ENCODE data around the gene S100A13.

DNA sequence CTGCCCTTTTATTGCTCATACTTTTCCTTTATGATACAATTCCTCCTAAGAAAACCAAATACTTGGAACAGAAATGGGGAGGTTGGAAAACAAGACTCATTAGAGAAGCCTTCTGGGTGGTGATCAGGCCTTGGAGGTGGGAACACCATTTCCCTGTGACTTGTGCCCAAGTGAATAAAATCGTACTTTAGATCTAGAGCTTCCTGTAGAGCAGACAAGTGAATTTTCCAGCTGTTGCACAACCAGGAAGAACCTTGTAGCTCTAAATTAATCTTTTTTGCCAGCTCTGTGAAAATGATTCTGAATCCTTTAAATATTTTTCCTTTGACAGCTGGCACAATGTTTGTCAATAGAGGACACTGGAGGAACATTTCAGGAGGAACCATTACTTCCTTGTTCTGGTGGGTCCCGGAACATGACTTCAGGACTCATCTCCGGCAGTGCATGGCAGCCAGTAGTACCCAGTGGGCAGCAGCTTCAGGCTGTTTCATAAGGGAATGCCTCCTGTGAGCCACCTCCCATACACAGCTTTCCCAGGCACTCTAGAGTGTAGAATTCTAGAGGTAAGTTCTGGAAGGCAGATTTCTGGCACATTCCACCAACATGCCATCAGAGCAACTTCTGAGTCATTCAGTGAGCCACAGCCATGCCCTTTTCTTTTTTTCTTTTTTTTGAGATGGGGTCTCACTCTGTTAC lies 25.6 kb upstream of the S100A13 start:
- TF ChIP-seq, protein P1, sequence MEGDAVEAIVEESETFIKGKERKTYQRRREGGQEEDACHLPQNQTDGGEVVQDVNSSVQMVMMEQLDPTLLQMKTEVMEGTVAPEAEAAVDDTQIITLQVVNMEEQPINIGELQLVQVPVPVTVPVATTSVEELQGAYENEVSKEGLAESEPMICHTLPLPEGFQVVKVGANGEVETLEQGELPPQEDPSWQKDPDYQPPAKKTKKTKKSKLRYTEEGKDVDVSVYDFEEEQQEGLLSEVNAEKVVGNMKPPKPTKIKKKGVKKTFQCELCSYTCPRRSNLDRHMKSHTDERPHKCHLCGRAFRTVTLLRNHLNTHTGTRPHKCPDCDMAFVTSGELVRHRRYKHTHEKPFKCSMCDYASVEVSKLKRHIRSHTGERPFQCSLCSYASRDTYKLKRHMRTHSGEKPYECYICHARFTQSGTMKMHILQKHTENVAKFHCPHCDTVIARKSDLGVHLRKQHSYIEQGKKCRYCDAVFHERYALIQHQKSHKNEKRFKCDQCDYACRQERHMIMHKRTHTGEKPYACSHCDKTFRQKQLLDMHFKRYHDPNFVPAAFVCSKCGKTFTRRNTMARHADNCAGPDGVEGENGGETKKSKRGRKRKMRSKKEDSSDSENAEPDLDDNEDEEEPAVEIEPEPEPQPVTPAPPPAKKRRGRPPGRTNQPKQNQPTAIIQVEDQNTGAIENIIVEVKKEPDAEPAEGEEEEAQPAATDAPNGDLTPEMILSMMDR (IDR thresholded peaks at IDR 0.05), result no peak
- TF ChIP-seq POLR2AphosphoS5 (IDR thresholded peaks at IDR 0.05; ENCODE audit: low read depth, low read length) (no peak), SIN3A (IDR thresholded peaks at IDR 0.05; ENCODE audit: borderline replicate concordance, insufficient read depth, low read depth, low read length) (no peak)
- TF ChIP-seq, protein P2, sequence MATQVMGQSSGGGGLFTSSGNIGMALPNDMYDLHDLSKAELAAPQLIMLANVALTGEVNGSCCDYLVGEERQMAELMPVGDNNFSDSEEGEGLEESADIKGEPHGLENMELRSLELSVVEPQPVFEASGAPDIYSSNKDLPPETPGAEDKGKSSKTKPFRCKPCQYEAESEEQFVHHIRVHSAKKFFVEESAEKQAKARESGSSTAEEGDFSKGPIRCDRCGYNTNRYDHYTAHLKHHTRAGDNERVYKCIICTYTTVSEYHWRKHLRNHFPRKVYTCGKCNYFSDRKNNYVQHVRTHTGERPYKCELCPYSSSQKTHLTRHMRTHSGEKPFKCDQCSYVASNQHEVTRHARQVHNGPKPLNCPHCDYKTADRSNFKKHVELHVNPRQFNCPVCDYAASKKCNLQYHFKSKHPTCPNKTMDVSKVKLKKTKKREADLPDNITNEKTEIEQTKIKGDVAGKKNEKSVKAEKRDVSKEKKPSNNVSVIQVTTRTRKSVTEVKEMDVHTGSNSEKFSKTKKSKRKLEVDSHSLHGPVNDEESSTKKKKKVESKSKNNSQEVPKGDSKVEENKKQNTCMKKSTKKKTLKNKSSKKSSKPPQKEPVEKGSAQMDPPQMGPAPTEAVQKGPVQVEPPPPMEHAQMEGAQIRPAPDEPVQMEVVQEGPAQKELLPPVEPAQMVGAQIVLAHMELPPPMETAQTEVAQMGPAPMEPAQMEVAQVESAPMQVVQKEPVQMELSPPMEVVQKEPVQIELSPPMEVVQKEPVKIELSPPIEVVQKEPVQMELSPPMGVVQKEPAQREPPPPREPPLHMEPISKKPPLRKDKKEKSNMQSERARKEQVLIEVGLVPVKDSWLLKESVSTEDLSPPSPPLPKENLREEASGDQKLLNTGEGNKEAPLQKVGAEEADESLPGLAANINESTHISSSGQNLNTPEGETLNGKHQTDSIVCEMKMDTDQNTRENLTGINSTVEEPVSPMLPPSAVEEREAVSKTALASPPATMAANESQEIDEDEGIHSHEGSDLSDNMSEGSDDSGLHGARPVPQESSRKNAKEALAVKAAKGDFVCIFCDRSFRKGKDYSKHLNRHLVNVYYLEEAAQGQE (IDR thresholded peaks at IDR 0.05; ENCODE audit: insufficient read depth in 1 of 2, low read depth in 2 of 2, low read length in 1 of 2), result no peak

Measured in Panc1 (cell line).